D721Med (cell line): ENCODE results near the gene TPM2.
A peak's percentile ranks its signal among the peaks of the same experiment; 100 is the strongest.

ENCODE experiments used
- DNase-seq: peaks from one replicate; pipeline ENCODE4 v3.0.0; 2011; ENCODE audit warnings: low spot score; ENCODE audit not compliant: insufficient read length
- FAIRE-seq: peaks from 2 replicates; lab custom pipeline; 2011; peaks lifted over from hg19 to GRCh38; lab: Jason Lieb, UNC
- TF ChIP-seq, protein P1 (sequence below): IDR thresholded peaks from 2 replicates; pipeline ENCODE4 v1.5.1; 2012; ENCODE audit warnings: mild to moderate bottlenecking, control low read depth; ENCODE audit not compliant: insufficient read depth; ENCODE audit errors: missing control alignments

TPM2 gene

DNA sequence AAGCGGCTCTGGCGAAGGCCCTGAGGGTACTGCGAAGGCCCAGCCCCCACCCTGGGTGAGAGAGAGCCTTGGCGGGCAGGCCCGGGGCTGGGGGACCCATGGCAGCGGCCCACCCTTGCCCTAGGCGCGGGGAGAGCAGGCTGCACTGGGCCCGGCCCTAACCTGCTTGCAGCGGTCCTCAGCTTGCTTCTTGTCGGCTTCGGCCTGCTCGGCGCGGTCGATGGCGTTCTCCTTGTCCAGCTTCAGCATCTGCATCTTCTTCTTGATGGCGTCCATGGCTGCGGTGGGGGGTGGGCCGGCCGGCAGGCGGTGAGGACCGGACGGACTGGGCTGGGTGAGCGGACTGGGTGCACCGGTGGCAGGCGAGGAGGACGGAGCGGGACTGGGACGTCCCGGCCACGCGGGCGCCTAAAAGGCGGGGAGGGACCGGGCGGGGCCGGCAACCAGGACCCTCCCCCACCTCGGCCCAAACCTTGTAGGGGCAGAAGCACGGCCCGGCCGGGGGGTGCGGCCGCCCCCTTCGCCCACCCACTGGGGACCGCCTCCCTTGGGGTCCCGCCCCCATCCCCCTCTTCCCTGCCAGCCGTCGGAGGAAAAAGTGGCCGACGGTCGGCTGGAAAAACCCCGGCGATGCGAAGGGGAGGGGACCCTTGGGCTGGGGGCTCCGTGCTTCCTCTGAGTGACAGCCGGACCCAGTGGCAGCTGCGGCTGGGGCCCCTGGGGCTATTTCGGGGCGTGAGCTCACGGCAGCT lies at the start of gene TPM2:
TSS of gene TPM2 (minus strand) at position 384 of the 752 bp plus-strand sequence. CDS start at position 276, 108 bp downstream.
- DNase-seq (no peak), FAIRE-seq (no peak)
- TF ChIP-seq, protein P1, sequence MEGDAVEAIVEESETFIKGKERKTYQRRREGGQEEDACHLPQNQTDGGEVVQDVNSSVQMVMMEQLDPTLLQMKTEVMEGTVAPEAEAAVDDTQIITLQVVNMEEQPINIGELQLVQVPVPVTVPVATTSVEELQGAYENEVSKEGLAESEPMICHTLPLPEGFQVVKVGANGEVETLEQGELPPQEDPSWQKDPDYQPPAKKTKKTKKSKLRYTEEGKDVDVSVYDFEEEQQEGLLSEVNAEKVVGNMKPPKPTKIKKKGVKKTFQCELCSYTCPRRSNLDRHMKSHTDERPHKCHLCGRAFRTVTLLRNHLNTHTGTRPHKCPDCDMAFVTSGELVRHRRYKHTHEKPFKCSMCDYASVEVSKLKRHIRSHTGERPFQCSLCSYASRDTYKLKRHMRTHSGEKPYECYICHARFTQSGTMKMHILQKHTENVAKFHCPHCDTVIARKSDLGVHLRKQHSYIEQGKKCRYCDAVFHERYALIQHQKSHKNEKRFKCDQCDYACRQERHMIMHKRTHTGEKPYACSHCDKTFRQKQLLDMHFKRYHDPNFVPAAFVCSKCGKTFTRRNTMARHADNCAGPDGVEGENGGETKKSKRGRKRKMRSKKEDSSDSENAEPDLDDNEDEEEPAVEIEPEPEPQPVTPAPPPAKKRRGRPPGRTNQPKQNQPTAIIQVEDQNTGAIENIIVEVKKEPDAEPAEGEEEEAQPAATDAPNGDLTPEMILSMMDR = no peak

GRCh38 chr9:35738924-35739323 lies 49.2 kb upstream of the TPM2 start:
- TF ChIP-seq, protein P1 = no peak
- FAIRE-seq = no peak
- no peak for DNase-seq

DNA sequence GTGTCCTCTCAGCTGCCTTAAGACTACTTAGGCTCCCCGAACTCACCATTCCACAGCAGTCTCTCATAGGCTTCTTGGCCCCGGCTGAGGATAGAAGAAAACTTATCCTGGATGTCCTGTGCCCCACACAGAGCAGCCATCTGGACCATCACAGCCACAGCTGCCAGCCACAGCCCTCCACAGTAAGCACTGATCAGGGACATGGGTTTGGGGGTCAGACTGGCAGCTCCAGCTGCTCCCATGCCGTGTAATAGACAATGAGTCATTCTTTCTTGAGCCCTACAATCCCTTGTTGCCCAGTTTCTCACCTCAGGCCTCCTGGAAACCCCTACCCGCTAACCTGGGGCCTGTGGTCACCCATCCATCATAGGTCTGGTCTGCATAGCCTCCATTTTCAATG lies 48.5 kb upstream of the TPM2 start:
- DNase-seq (no peak), FAIRE-seq (no peak)
- TF ChIP-seq, protein P1 = no peak

DNA sequence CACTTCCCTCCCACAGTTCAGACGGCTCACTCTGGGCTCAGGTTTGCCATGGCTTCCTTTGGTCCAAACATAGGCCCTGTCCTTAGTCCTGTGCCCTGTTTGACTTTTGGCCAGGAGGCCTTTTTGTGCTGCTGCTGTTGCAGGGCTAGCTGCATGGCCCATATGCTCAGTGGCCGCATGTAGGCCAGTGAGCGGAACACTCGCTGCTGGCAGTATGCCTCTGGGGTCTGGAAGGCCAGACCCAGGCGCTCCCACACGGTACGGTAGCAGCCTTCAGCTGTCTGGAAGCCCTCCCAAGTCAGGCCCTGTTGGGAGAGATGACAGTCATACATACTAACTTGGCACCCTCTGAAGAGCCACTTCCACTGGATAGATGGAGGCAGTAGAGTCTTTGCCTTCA lies 47.4 kb upstream of the TPM2 start:
- TF ChIP-seq, protein P1 = no peak
- FAIRE-seq (no peak), DNase-seq (no peak)

- TF ChIP-seq, protein P1 = peak; percentile 88
- DNase-seq (peak; percentile 83), FAIRE-seq (peak; percentile 74)
Measured at GRCh38 chr9:35736201-35736633, 46.5 kb upstream of the TPM2 start.

DNA sequence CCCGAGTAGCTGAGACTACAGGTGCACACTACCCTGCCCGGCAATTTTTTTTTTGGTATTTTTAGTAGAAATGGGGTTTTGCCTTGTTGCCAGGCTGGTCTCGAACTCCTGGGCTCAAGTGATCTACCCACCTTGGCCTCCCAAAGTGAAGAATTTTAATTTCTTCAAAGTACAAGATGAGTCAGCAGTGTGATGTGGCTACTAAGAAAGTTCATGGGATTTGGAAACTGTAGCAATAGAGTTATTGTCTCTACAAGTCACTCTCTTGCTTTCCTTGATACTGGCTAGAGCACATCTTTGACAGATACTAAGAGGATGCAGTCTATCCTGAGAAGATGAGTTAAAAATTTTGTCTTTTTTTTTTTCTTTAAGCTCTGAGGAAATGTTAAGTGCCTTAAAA lies 44.4 kb upstream of the TPM2 start:
- TF ChIP-seq, protein P1 = no peak
- no peak for DNase-seq
- FAIRE-seq = no peak
